Measurements from ENCODE around the gene TMEM242. TPM values are rescaled to one million over a fixed set of nuclear protein-coding genes. Genes with fewer than 3 reads are reported as not detected.

Gene TMEM242
- polyA plus RNA-seq, 1 donor, result 10.4 TPM

GRCh38 chr6:157267109-157267611 is 56.2 kb downstream of the TMEM242 start:
- Histone ChIP-seq H3K27ac (ENCODE audit: low read length) (no peak overlapping the region), H3K9me3 (ENCODE audit: control insufficient read depth, low read depth, low read length) (peaks cover 6% of the 10 kb centered on the region), H3K4me1 (ENCODE audit: control insufficient read depth, insufficient read depth, low read length) (no peaks in the 10 kb centered on the region), H3K4me3 (ENCODE audit: low read length) (no peak overlapping the region), H3K27me3 (ENCODE audit: control insufficient read depth, insufficient read depth, low read length) (no peaks in the 10 kb centered on the region), H3K36me3 (ENCODE audit: control insufficient read depth, insufficient read depth, low read length) (no peaks in the 10 kb centered on the region)
- DNase-seq, result no peak
- no CpG with 5 or more reads among the region's 18 CpGs for WGBS (ENCODE audit: insufficient coverage, low lambda C conversion rate)

- no CpG with 5 or more reads among the region's 20 CpGs for WGBS (ENCODE audit: insufficient coverage, low lambda C conversion rate)
- no peak overlapping the region for H3K27ac ChIP-seq (ENCODE audit: low read length)
These were observed 56.8 kb downstream of the TMEM242 start for GRCh38 chr6:157266274-157267101.

GRCh38 chr6:157265635-157266034 is 57.7 kb downstream of the TMEM242 start:
- DNase-seq, result no peak

More at GRCh38 chr6:157266274-157267101, 56.8 kb downstream of the TMEM242 start:
- H3K27me3 ChIP-seq (ENCODE audit: control insufficient read depth, insufficient read depth, low read length), result no peaks in the 10 kb centered on the region
- peaks cover 6% of the 10 kb centered on the region for H3K9me3 ChIP-seq (ENCODE audit: control insufficient read depth, low read depth, low read length)
- H3K4me1 ChIP-seq (ENCODE audit: control insufficient read depth, insufficient read depth, low read length), result no peaks in the 10 kb centered on the region
- H3K4me3 ChIP-seq (ENCODE audit: low read length), result no peak overlapping the region
- DNase-seq, result no peak
- H3K36me3 ChIP-seq (ENCODE audit: control insufficient read depth, insufficient read depth, low read length), result no peaks in the 10 kb centered on the region

GRCh38 chr6:157265186-157265585 is 58.1 kb downstream of the TMEM242 start:
- Histone ChIP-seq H3K27me3 (ENCODE audit: control insufficient read depth, insufficient read depth, low read length) (no peaks in the 10 kb centered on the region), H3K36me3 (ENCODE audit: control insufficient read depth, insufficient read depth, low read length) (no peaks in the 10 kb centered on the region), H3K27ac (ENCODE audit: low read length) (no peak overlapping the region), H3K9me3 (ENCODE audit: control insufficient read depth, low read depth, low read length) (peaks cover 4% of the 10 kb centered on the region), H3K4me3 (ENCODE audit: low read length) (no peak overlapping the region), H3K4me1 (ENCODE audit: control insufficient read depth, insufficient read depth, low read length) (no peaks in the 10 kb centered on the region)
- DNase-seq, result no peak
- WGBS (ENCODE audit: insufficient coverage, low lambda C conversion rate), result 100% methylated on average over 4 of the region's 11 CpGs

More at GRCh38 chr6:157265635-157266034, 57.7 kb downstream of the TMEM242 start:
- Histone ChIP-seq H3K4me3 (ENCODE audit: low read length) (no peak overlapping the region), H3K4me1 (ENCODE audit: control insufficient read depth, insufficient read depth, low read length) (no peaks in the 10 kb centered on the region), H3K36me3 (ENCODE audit: control insufficient read depth, insufficient read depth, low read length) (no peaks in the 10 kb centered on the region), H3K9me3 (ENCODE audit: control insufficient read depth, low read depth, low read length) (peaks cover 6% of the 10 kb centered on the region), H3K27me3 (ENCODE audit: control insufficient read depth, insufficient read depth, low read length) (no peaks in the 10 kb centered on the region), H3K27ac (ENCODE audit: low read length) (no peak overlapping the region)
- WGBS (ENCODE audit: insufficient coverage, low lambda C conversion rate), result no CpG with 5 or more reads among the region's 6 CpGs

GRCh38 chr6:157264701-157265100 is 58.6 kb downstream of the TMEM242 start:
- Histone ChIP-seq H3K9me3 (ENCODE audit: control insufficient read depth, low read depth, low read length) (no peaks in the 10 kb centered on the region), H3K4me1 (ENCODE audit: control insufficient read depth, insufficient read depth, low read length) (no peaks in the 10 kb centered on the region), H3K36me3 (ENCODE audit: control insufficient read depth, insufficient read depth, low read length) (no peaks in the 10 kb centered on the region), H3K27me3 (ENCODE audit: control insufficient read depth, insufficient read depth, low read length) (no peaks in the 10 kb centered on the region), H3K27ac (ENCODE audit: low read length) (no peak overlapping the region), H3K4me3 (ENCODE audit: low read length) (no peak overlapping the region)
- no peak for DNase-seq
- no CpG with 5 or more reads among the region's 13 CpGs for WGBS (ENCODE audit: insufficient coverage, low lambda C conversion rate)

GRCh38 chr6:157263881-157264397 is 59.4 kb downstream of the TMEM242 start:
- H3K27ac ChIP-seq (ENCODE audit: low read length), result no peak overlapping the region
- no peaks in the 10 kb centered on the region for H3K27me3 ChIP-seq (ENCODE audit: control insufficient read depth, insufficient read depth, low read length)
- H3K4me3 ChIP-seq (ENCODE audit: low read length), result no peak overlapping the region
- H3K4me1 ChIP-seq (ENCODE audit: control insufficient read depth, insufficient read depth, low read length), result no peaks in the 10 kb centered on the region
- no peaks in the 10 kb centered on the region for H3K9me3 ChIP-seq (ENCODE audit: control insufficient read depth, low read depth, low read length)
- WGBS (ENCODE audit: insufficient coverage, low lambda C conversion rate), result no CpG with 5 or more reads among the region's 3 CpGs
- H3K36me3 ChIP-seq (ENCODE audit: control insufficient read depth, insufficient read depth, low read length), result no peaks in the 10 kb centered on the region
- DNase-seq, result no peak

- WGBS (ENCODE audit: insufficient coverage, low lambda C conversion rate), result no CpG with 5 or more reads among the region's 5 CpGs
These were observed 60.2 kb downstream of the TMEM242 start for GRCh38 chr6:157263146-157263545.

GRCh38 chr6:157261606-157262005 is 61.7 kb downstream of the TMEM242 start:
- no peaks in the 10 kb centered on the region for H3K36me3 ChIP-seq (ENCODE audit: control insufficient read depth, insufficient read depth, low read length)
- no peak overlapping the region for H3K27ac ChIP-seq (ENCODE audit: low read length)
- no peaks in the 10 kb centered on the region for H3K27me3 ChIP-seq (ENCODE audit: control insufficient read depth, insufficient read depth, low read length)
- no peaks in the 10 kb centered on the region for H3K4me1 ChIP-seq (ENCODE audit: control insufficient read depth, insufficient read depth, low read length)
- no peak for DNase-seq
- 100% methylated on average over 1 of the region's 9 CpGs for WGBS (ENCODE audit: insufficient coverage, low lambda C conversion rate)
- no peak overlapping the region for H3K4me3 ChIP-seq (ENCODE audit: low read length)
- H3K9me3 ChIP-seq (ENCODE audit: control insufficient read depth, low read depth, low read length), result no peaks in the 10 kb centered on the region

More at GRCh38 chr6:157263146-157263545, 60.2 kb downstream of the TMEM242 start:
- H3K9me3 ChIP-seq (ENCODE audit: control insufficient read depth, low read depth, low read length), result no peaks in the 10 kb centered on the region
- H3K4me3 ChIP-seq (ENCODE audit: low read length), result no peak overlapping the region
- DNase-seq, result no peak
- H3K27ac ChIP-seq (ENCODE audit: low read length), result no peak overlapping the region
- H3K36me3 ChIP-seq (ENCODE audit: control insufficient read depth, insufficient read depth, low read length), result no peaks in the 10 kb centered on the region
- no peaks in the 10 kb centered on the region for H3K4me1 ChIP-seq (ENCODE audit: control insufficient read depth, insufficient read depth, low read length)
- no peaks in the 10 kb centered on the region for H3K27me3 ChIP-seq (ENCODE audit: control insufficient read depth, insufficient read depth, low read length)

GRCh38 chr6:157260735-157261410 is 62.4 kb downstream of the TMEM242 start:
- WGBS (ENCODE audit: insufficient coverage, low lambda C conversion rate), result no CpG with 5 or more reads among the region's 16 CpGs
- H3K27me3 ChIP-seq (ENCODE audit: control insufficient read depth, insufficient read depth, low read length), result no peaks in the 10 kb centered on the region
- no peak for DNase-seq
- H3K9me3 ChIP-seq (ENCODE audit: control insufficient read depth, low read depth, low read length), result no peaks in the 10 kb centered on the region
- H3K36me3 ChIP-seq (ENCODE audit: control insufficient read depth, insufficient read depth, low read length), result no peaks in the 10 kb centered on the region
- H3K4me1 ChIP-seq (ENCODE audit: control insufficient read depth, insufficient read depth, low read length), result no peaks in the 10 kb centered on the region
- no peak overlapping the region for H3K4me3 ChIP-seq (ENCODE audit: low read length)
- H3K27ac ChIP-seq (ENCODE audit: low read length), result no peak overlapping the region

- Histone ChIP-seq H3K4me1 (ENCODE audit: control insufficient read depth, insufficient read depth, low read length) (no peaks in the 10 kb centered on the region), H3K27me3 (ENCODE audit: control insufficient read depth, insufficient read depth, low read length) (no peaks in the 10 kb centered on the region), H3K36me3 (ENCODE audit: control insufficient read depth, insufficient read depth, low read length) (no peaks in the 10 kb centered on the region), H3K9me3 (ENCODE audit: control insufficient read depth, low read depth, low read length) (no peaks in the 10 kb centered on the region), H3K27ac (ENCODE audit: low read length) (no peak overlapping the region), H3K4me3 (ENCODE audit: low read length) (no peak overlapping the region)
- DNase-seq, result no peak
- no CpG with 5 or more reads among the region's 9 CpGs for WGBS (ENCODE audit: insufficient coverage, low lambda C conversion rate)
These were observed 63.9 kb downstream of the TMEM242 start for GRCh38 chr6:157259443-157259842.

Data from large intestine (tissue), 3 donors.